WTC11 (cell line): ENCODE results near the gene TXNIP. TPM values are rescaled to one million over a fixed set of nuclear protein-coding genes. Genes with fewer than 3 reads are reported as not detected.

Source experiments
- ATAC-seq: fragments of 200-7000 bp; cut with Tn5 transposase; 2 replicates; pipeline ENCODE4 v1.10.0; 2021; ENCODE audit warnings: mild to moderate bottlenecking, moderate library complexity
- CTCF ChIA-PET: fragments of 300-600 bp; sonication (Branson Sonifier 250); formaldehyde crosslinking; loops from one replicate; lab custom pipeline; 2021; ENCODE audit warnings: antibody characterized with exemption; lab: Charles Lee
- POLR2A ChIA-PET: fragments of 350-600 bp; sonication (Branson Sonifier 250); formaldehyde crosslinking; loops from one replicate; lab custom pipeline; 2021; ENCODE audit warnings: antibody characterized with exemption; lab: Charles Lee
- DNase-seq: peaks from one replicate; pipeline ENCODE4 v3.0.0; 2021; ENCODE audit warnings: low spot score
- H3K27ac Mint-ChIP-seq: 2 replicates; pipeline ENCODE4 v1.8.0; 2021; ENCODE audit warnings: mixed read lengths
- H3K27me3 Mint-ChIP-seq: 2 replicates; pipeline ENCODE4 v1.8.0; 2021; ENCODE audit warnings: low read depth, mild to moderate bottlenecking, moderate library complexity, mixed read lengths
- H3K36me3 Mint-ChIP-seq: 2 replicates; pipeline ENCODE4 v1.8.0; 2021; ENCODE audit warnings: mixed read lengths
- H3K4me1 Mint-ChIP-seq: 2 replicates; pipeline ENCODE4 v1.8.0; 2022; ENCODE audit warnings: mixed read lengths
- H3K4me3 Mint-ChIP-seq: 2 replicates; pipeline ENCODE4 v1.8.0; 2021; ENCODE audit warnings: mild to moderate bottlenecking, moderate library complexity, mixed read lengths
- H3K9me3 Mint-ChIP-seq: 2 replicates; pipeline ENCODE4 v1.8.0; 2021; ENCODE audit warnings: mixed read lengths
- AFF4 ChIP-seq: sonication (generic); formaldehyde crosslinking; IDR thresholded peaks from 2 replicates; pipeline ENCODE4 v1.8.1; 2023; ENCODE audit warnings: mild to moderate bottlenecking, missing genetic modification reagents, borderline replicate concordance
- AR ChIP-seq: fragments of 250-450 bp; sonication (Bioruptor Pico); IDR thresholded peaks from 2 replicates; pipeline ENCODE4 v1.9.0; 2021; ENCODE audit warnings: mild to moderate bottlenecking
- ARID4B ChIP-seq: sonication (generic); formaldehyde crosslinking; IDR thresholded peaks from 2 replicates; pipeline ENCODE4 v1.8.0; 2023; ENCODE audit warnings: missing genetic modification reagents, mild to moderate bottlenecking, borderline replicate concordance
- ATF2 ChIP-seq: sonication (generic); formaldehyde crosslinking; IDR thresholded peaks from 2 replicates; pipeline ENCODE4 v1.8.1; 2022; ENCODE audit warnings: low read depth, missing genetic modification reagents, borderline replicate concordance
- ESRRA ChIP-seq: sonication (generic); formaldehyde crosslinking; IDR thresholded peaks from 2 replicates; pipeline ENCODE4 v1.8.1; 2022; ENCODE audit warnings: mild to moderate bottlenecking, missing genetic modification reagents, borderline replicate concordance
- FOXJ3 ChIP-seq: sonication (generic); formaldehyde crosslinking; IDR thresholded peaks from 2 replicates; pipeline ENCODE4 v1.9.0; 2021; ENCODE audit warnings: missing genetic modification reagents, mild to moderate bottlenecking, borderline replicate concordance
- KAT7 ChIP-seq: sonication (generic); formaldehyde crosslinking; IDR thresholded peaks from 2 replicates; pipeline ENCODE4 v1.8.1; 2023; ENCODE audit warnings: missing genetic modification reagents, mild to moderate bottlenecking, borderline replicate concordance
- MXD4 ChIP-seq: fragments of 250-450 bp; sonication (Bioruptor Pico); IDR thresholded peaks from 2 replicates; pipeline ENCODE4 v1.8.0; 2021; ENCODE audit warnings: mild to moderate bottlenecking, moderate library complexity, borderline replicate concordance
- SP1 ChIP-seq: sonication (generic); formaldehyde crosslinking; conservative IDR thresholded peaks from 2 replicates; pipeline ENCODE4 v1.8.1; 2022; ENCODE audit warnings: missing genetic modification reagents
- TCF7 ChIP-seq: sonication (generic); formaldehyde crosslinking; IDR thresholded peaks from 2 replicates; pipeline ENCODE4 v1.8.0; 2022; ENCODE audit warnings: mild to moderate bottlenecking, low read depth, missing genetic modification reagents, moderate library complexity
- TEAD1 ChIP-seq: sonication (generic); formaldehyde crosslinking; IDR thresholded peaks from 2 replicates; pipeline ENCODE4 v1.8.0; 2022; ENCODE audit warnings: mild to moderate bottlenecking, missing genetic modification reagents
- TEAD4 ChIP-seq: sonication (generic); formaldehyde crosslinking; IDR thresholded peaks from 2 replicates; pipeline ENCODE4 v1.8.0; 2022; ENCODE audit warnings: mild to moderate bottlenecking, missing genetic modification reagents
- TP53 ChIP-seq: sonication (generic); formaldehyde crosslinking; IDR thresholded peaks from 2 replicates; pipeline ENCODE4 v1.8.1; 2023; ENCODE audit warnings: mild to moderate bottlenecking, missing genetic modification reagents
- USF1 ChIP-seq: sonication (generic); formaldehyde crosslinking; IDR thresholded peaks from 2 replicates; pipeline ENCODE4 v1.8.0; 2022; ENCODE audit warnings: mild to moderate bottlenecking, missing genetic modification reagents
- ZBTB43 ChIP-seq: sonication (generic); formaldehyde crosslinking; IDR thresholded peaks from 2 replicates; pipeline ENCODE4 v1.8.1; 2023; ENCODE audit warnings: mild to moderate bottlenecking, missing genetic modification reagents
- ZNF281 ChIP-seq: sonication (generic); formaldehyde crosslinking; IDR thresholded peaks from 2 replicates; pipeline ENCODE4 v1.8.0; 2023; ENCODE audit warnings: mild to moderate bottlenecking, missing genetic modification reagents
- total RNA-seq: library from RNA; stranded (reverse); gene quantifications from 3 replicates; pipeline ENCODE4 v1.2.3, GENCODE V29; 2021

Gene TXNIP
- total RNA-seq, 1 experiment from 2014 or later: 56.7 TPM

GRCh38 chr1:145978854-145979745, 17.3 kb downstream of the TXNIP start (continued):
- TF ChIP-seq AFF4 (CRISPR knock-in tag) (no peak), SP1 (peak; percentile 53; the same call in 1 of the 2 replicates), TCF7 (CRISPR knock-in tag) (no peak), ESRRA (CRISPR knock-in tag) (no peak), TEAD4 (CRISPR knock-in tag) (no peak), MXD4 (no peak), ATF2 (CRISPR knock-in tag) (no peak), ZBTB43 (CRISPR knock-in tag) (no peak), USF1 (CRISPR knock-in tag) (no peak)

GRCh38 chr1:145978471-145978853, 17.9 kb downstream of the TXNIP start:
- Mint-ChIP-seq H3K36me3 (no peaks in the 10 kb centered on the region), H3K4me1 (peaks cover 17% of the 10 kb centered on the region), H3K4me3 (no peak overlapping the region), H3K9me3 (no peaks in the 10 kb centered on the region), H3K27ac (no peak overlapping the region), H3K27me3 (no peaks in the 10 kb centered on the region; the same call in 1 of the 2 replicates)
- DNase-seq (no peak), ATAC-seq (no peak)
- CTCF ChIA-PET: interaction anchor here (0.6 to 5.4 kb wide), 17 partner anchors 9 to 133 kb away, joined by 3 to 54 read pairs (median 11); partner anchors contain the start of genes ANKRD34A, HJV, LIX1L and NUDT17
- POLR2A ChIA-PET: interaction anchor here (1.0 to 2.7 kb wide), 5 partner anchors 12 to 119 kb away, joined by 3 to 17 read pairs (median 6); partner anchors contain the start of genes ANKRD34A, PIAS3, POLR3GL and RBM8A
- TF ChIP-seq TEAD1: no peak
- TF ChIP-seq FOXJ3 (CRISPR knock-in tag): no peak
- no peak for TF ChIP-seq ZNF281 (CRISPR knock-in tag)
- no peak for TF ChIP-seq AR
- no peak for TF ChIP-seq TP53 (CRISPR knock-in tag)
- TF ChIP-seq KAT7 (CRISPR knock-in tag): no peak
- TF ChIP-seq TEAD4 (CRISPR knock-in tag): no peak
- no peak for TF ChIP-seq ARID4B (CRISPR knock-in tag)
